Immature natural killer cell (primary cell): Measurements from ENCODE around the gene TCP11L2. TPM values are rescaled to one million over a fixed set of nuclear protein-coding genes. Genes with fewer than 3 reads are reported as not detected.
"Not testable (repeated sequence)": the region's sequence is repeated elsewhere in the genome, so short reads cannot be mapped to it uniquely, and the experiment has no call there.

Experiments
- DNase-seq, 3 donors: peaks; one replicate each; pipeline ENCODE4 v3.0.0; 2022; ENCODE audit warnings: mixed read lengths in 1 of 3
- H3K27ac Mint-ChIP-seq, 6 donors: one replicate each; pipeline ENCODE4 v1.8.0; 2020; ENCODE audit warnings: mixed read lengths in 6 of 6, mild to moderate bottlenecking in 5 of 6, inconsistent platforms in 4 of 6, moderate library complexity in 3 of 6
- H3K27me3 Mint-ChIP-seq, 3 donors: one replicate each; pipeline ENCODE4 v1.8.0; 2020 to 2021; ENCODE audit warnings: low read depth in 3 of 3, mild to moderate bottlenecking in 3 of 3, mixed read lengths in 3 of 3, moderate library complexity in 3 of 3, inconsistent platforms in 1 of 3
- H3K36me3 Mint-ChIP-seq, 3 donors: one replicate each; pipeline ENCODE4 v1.8.0; 2020; ENCODE audit warnings: mixed read lengths in 3 of 3, inconsistent platforms in 2 of 3, mild to moderate bottlenecking in 2 of 3
- H3K4me1 Mint-ChIP-seq, 2 donors: one replicate each; pipeline ENCODE4 v1.8.0; 2020; ENCODE audit warnings: inconsistent platforms in 2 of 2, mild to moderate bottlenecking in 2 of 2, mixed read lengths in 2 of 2, moderate library complexity in 1 of 2
- H3K4me3 Mint-ChIP-seq, 5 donors: one replicate each; pipeline ENCODE4 v1.8.0; 2020; ENCODE audit warnings: mild to moderate bottlenecking in 5 of 5, mixed read lengths in 5 of 5, inconsistent platforms in 3 of 5, moderate library complexity in 3 of 5
- H3K9me3 Mint-ChIP-seq, 6 donors: one replicate each; pipeline ENCODE4 v1.8.0; 2020; ENCODE audit warnings: mild to moderate bottlenecking in 6 of 6, mixed read lengths in 6 of 6, inconsistent platforms in 4 of 6, moderate library complexity in 3 of 6
- polyA plus RNA-seq, 3 donors: library from polyadenylated mRNA; unstranded; fragments of 300-500 nt; fragmentation: Illumina TruSeq; gene quantifications; one replicate each; pipeline ENCODE4 v1.2.3, GENCODE V29; 2021

The TCP11L2 gene
- polyA plus RNA-seq, 3 donors from 2014 or later = 11.0 to 20.4 (median 18.1) TPM

- Mint-ChIP-seq H3K27me3 (peaks cover 0 to 3% (median 0%) of the 10 kb centered on the region in 3 donors), H3K9me3 (no peaks in the 10 kb centered on the region), H3K4me3 (no peak overlapping the region), H3K36me3 (peaks cover 8 to 12% (median 11%) of the 10 kb centered on the region in 3 donors), H3K27ac (peak overlapping the region in 1 of 6 donors; percentile 51), H3K4me1 (no peaks in the 10 kb centered on the region)
- no peak for DNase-seq
These were observed 45.9 kb downstream of the TCP11L2 start for GRCh38 chr12:106348411-106348810.

DNA sequence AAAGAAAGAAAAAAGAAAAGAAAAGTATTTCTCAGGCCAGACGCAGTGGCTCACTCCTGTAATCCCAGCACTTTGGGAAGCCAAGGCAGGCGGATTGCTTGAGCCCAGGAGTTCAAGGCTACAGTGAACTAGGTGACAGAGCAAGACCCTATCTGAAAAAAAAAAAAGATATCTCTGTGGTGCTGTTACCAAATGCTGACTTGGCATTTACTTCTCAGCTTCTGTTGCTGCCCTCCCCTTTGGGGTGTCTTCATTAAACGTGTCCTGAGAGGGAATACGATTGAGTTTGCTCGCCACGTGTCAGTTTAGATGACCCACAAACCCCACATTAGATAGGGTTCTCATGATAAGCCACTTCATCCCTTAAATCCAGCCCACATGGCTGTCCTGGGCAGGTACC is 50.6 kb downstream of the TCP11L2 start:
- Mint-ChIP-seq H3K9me3 (no peaks in the 10 kb centered on the region), H3K27me3 (peaks cover 8 to 12% (median 8%) of the 10 kb centered on the region in 3 donors)

GRCh38 chr12:106357549-106358395 is 55.2 kb downstream of the TCP11L2 start, which contains the start of gene POLR3B:
Gene POLR3B (plus strand): TSS chr12:106357748. CDS start chr12:106357880, 132 bp downstream.
- Mint-ChIP-seq H3K4me1 (peaks cover 17 to 19% of the 10 kb centered on the region in 2 donors), H3K9me3 (no peaks in the 10 kb centered on the region), H3K27me3 (peaks cover 12 to 13% (median 12%) of the 10 kb centered on the region in 3 donors), H3K4me3 (peak within 1 kb of the TSS; percentile 91 to 95 (median 94)), H3K36me3 (no peaks in the 10 kb centered on the region), H3K27ac (peak within 1 kb of the TSS; percentile 75 to 91 (median 88))
- DNase-seq = peak; percentile 97

More for the DNA sequence above, 50.6 kb downstream of the TCP11L2 start:
- H3K4me1 Mint-ChIP-seq = peaks cover 10 to 13% of the 10 kb centered on the region in 2 donors
- no peak overlapping the region for H3K27ac Mint-ChIP-seq
- peaks cover 3 to 7% (median 4%) of the 10 kb centered on the region in 3 donors for H3K36me3 Mint-ChIP-seq
- DNase-seq = no peak
- no peak overlapping the region for H3K4me3 Mint-ChIP-seq

DNA sequence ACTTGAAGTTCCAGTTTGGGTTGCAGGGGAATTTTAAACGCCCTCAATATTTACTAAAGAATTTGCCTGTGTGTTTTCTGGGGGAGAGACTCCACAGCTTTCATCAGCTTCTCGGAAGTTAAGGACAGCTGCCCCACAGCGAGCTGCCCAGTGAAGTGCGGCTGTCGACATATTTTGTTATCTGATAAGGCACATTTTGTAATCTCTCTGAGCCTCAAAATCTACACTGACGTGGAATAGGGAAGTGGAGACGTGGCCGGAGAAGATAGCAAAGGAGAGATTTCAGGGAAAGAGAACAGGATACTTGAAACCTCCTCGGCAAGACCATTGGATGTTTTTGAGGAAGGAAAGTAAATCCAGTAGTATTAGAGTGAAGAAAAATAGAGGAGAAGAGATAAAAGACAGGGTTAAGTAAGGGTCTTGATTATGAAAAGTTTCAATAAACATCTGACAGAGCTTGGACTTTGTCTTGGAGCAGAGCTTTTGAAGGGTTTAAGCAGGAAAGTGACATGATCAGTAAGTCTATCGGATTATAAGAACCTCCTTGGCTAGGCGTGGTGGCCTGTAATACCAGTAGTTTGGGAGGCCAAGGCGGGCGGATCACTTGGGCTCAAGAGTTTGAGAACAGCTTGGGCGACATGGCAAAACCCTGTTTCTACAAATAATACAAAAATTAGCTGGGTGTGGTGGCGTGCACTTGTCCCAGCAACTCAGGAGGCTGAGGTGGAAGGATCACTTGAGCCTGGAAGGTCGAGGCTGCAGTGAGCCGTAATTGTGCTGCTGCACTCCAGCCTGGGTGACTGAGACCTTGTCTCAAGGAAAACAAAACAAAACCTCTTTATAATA is 56.1 kb downstream of the TCP11L2 start:
- H3K9me3 Mint-ChIP-seq = no peaks in the 10 kb centered on the region
- peaks cover 17 to 19% of the 10 kb centered on the region in 2 donors for H3K4me1 Mint-ChIP-seq
- peak overlapping the region; percentile 91 to 95 (median 94) for H3K4me3 Mint-ChIP-seq
- no peak for DNase-seq
- H3K27ac Mint-ChIP-seq = peak overlapping the region; percentile 75 to 91 (median 88)
- no peaks in the 10 kb centered on the region for H3K36me3 Mint-ChIP-seq
- peaks cover 12 to 13% (median 12%) of the 10 kb centered on the region in 3 donors for H3K27me3 Mint-ChIP-seq

DNA sequence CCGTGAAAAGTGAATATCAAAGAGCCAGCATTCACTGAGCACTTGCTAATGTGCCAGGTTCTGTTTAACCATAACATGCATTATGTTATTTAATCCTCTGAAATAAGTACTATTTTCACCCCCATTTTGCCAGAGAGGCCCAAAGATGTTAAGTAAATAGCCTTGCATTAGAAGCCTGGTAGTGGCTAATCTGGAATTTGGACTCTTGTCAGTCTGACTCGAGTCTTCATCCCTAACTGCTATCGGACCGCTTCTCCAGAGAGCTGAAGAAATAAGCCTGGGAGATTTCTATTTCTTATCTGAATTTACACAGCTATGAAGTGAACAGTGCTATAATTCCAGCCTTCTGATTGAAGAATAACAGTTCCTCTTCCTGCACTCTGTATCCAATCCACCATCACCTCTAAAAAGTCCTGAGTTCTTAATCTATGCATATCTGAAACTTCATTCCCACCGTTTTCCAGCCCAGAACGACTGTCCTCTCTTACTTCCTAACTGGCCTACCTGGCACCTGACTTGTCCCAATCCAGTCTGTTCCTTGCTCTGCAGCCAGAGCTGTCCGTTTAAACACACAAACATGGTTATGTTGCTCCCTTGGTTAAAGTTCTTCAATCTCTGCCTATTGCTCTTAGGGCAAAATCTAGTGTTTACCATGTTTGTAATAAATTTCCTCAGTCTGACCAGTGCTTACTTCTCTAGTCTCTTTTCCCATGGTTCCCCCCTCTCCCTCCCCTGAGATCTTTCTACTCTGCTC is 57.3 kb downstream of the TCP11L2 start:
- no peak for DNase-seq
- peaks cover 12 to 13% (median 12%) of the 10 kb centered on the region in 3 donors for H3K27me3 Mint-ChIP-seq
- no peaks in the 10 kb centered on the region for H3K9me3 Mint-ChIP-seq
- no peaks in the 10 kb centered on the region for H3K36me3 Mint-ChIP-seq
- no peak overlapping the region for H3K27ac Mint-ChIP-seq
- H3K4me1 Mint-ChIP-seq = peaks cover 17 to 19% of the 10 kb centered on the region in 2 donors
- no peak overlapping the region for H3K4me3 Mint-ChIP-seq

DNA sequence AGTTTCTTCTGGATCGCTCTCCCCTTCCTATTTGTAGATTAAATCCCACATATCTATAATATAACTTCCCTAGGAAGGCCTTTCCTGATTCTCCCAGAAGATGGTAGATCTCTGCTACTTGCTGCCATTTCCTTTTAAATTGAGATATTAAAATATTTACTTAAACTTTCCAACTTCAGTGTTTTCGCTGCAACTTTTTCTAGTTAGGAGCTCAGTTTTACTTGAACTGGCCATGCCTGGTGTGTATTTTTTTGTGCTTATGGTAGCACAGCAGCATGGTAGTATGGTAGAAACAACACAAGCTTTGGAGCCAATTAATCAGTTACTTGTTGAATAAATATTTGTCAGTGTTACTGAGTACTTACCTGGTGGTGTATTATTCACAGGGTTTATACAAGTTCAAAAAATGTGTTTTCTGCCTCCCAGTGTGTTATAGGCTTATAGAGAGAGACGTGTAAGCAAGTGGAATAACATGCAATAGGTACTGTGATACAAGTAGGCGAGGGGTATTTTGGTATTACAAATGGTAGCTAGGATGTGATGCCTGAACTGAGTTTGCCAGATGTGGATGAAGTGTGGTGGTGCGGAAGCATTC is 58.0 kb downstream of the TCP11L2 start:
- H3K27me3 Mint-ChIP-seq = peaks cover 12 to 13% (median 12%) of the 10 kb centered on the region in 3 donors
- H3K9me3 Mint-ChIP-seq = no peaks in the 10 kb centered on the region
- no peaks in the 10 kb centered on the region for H3K36me3 Mint-ChIP-seq
- H3K4me3 Mint-ChIP-seq = no peak overlapping the region
- peaks cover 17 to 19% of the 10 kb centered on the region in 2 donors for H3K4me1 Mint-ChIP-seq
- DNase-seq = no peak
- H3K27ac Mint-ChIP-seq = no peak overlapping the region

DNA sequence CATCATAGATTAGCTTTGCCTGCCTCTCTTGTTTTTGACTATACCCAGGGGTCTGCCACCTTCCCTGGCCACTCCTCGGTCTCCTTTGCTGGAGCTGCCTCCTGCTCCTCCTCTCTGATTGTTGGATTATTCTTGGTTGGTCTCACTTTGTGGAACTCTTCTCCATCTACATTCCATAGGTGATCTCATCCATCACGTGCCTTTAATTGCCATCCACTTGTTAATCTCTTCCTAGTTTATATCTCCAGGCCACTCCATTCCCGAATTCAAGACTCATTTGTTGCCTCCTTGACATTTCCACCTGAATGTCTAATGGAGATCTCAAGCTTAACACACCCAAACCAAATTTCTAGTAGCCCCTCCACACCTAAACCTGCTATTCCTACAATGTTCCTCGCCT is 60.4 kb downstream of the TCP11L2 start:
- H3K27ac Mint-ChIP-seq = no peak overlapping the region
- H3K4me3 Mint-ChIP-seq = no peak overlapping the region
- no peak for DNase-seq
- peaks cover 0 to 7% (median 4%) of the 10 kb centered on the region in 3 donors for H3K36me3 Mint-ChIP-seq
- H3K9me3 Mint-ChIP-seq = no peaks in the 10 kb centered on the region
- peaks cover 6% of the 10 kb centered on the region in 3 donors for H3K27me3 Mint-ChIP-seq
- peaks cover 9% of the 10 kb centered on the region in 2 donors for H3K4me1 Mint-ChIP-seq

GRCh38 chr12:106364261-106364660 is 61.7 kb downstream of the TCP11L2 start:
- Mint-ChIP-seq H3K4me3 (no peak overlapping the region), H3K27ac (no peak overlapping the region), H3K9me3 (no peaks in the 10 kb centered on the region), H3K27me3 (no peaks in the 10 kb centered on the region), H3K4me1 (no peaks in the 10 kb centered on the region), H3K36me3 (peaks cover 3 to 13% (median 4%) of the 10 kb centered on the region in 3 donors)
- no peak for DNase-seq

DNA sequence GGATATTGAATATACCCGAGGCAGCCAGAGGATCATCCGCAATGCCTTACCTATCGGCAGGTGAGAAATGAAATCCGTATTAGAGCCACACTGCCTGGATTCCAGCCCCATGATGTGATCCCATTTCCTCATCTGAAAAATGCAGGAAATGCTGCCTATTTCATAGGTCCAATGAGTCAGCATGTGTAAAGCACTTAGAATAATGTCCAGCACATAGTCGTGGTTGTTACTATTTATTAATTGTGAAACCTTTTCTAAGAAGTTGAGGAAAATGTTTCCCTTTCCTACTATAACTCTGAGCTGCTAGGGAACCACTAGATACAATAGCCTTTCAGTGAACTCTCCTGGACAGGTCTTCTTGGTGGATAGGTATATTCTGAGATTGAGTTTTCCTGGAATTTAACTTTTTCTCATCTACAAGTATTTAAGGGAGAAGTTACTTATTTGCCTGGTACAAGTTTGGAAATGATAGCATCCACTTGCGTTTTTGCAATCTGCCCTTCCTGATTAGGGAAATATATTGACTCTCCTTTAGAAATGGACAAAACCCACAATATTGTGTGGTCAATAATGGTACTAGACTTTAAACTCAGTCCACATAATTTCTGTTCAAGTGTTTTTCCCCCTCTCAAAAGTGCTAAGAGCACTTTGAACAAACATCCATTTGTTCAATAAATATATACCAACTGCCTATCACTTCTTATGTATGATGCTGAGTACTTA is 67.3 kb downstream of the TCP11L2 start:
- Mint-ChIP-seq H3K9me3 (no peaks in the 10 kb centered on the region), H3K27me3 (peaks cover 0 to 2% (median 0%) of the 10 kb centered on the region in 3 donors), H3K4me1 (no peaks in the 10 kb centered on the region), H3K4me3 (no peak overlapping the region), H3K27ac (no peak overlapping the region), H3K36me3 (peaks cover 21 to 46% (median 28%) of the 10 kb centered on the region in 3 donors)
- DNase-seq = no peak

DNA sequence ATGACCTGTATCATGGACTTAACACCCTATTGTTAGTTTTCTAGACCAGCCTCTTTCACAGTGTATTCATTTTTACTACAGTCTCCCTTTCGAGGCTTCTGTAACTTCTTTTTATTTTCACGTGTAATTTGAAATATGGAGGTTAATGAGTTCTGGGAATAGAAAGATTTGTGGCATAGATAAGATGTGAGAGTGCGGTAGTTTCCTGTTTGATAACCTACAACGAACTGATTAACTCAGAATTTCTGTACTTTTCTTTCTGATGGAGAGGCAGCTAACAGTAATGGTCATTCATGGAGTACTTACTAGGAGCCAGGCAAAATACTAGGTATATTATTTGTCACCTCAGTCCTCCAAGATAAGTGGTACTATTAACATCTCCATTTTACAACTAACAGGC is 76.3 kb downstream of the TCP11L2 start:
- DNase-seq = no peak
- Mint-ChIP-seq H3K4me3 (no peak overlapping the region), H3K4me1 (peaks cover 0 to 8% of the 10 kb centered on the region in 2 donors), H3K9me3 (no peaks in the 10 kb centered on the region), H3K36me3 (peaks cover 37 to 66% (median 49%) of the 10 kb centered on the region in 3 donors), H3K27me3 (peaks cover 0 to 1% (median 0%) of the 10 kb centered on the region in 3 donors), H3K27ac (peak overlapping the region in 1 of 6 donors; percentile 3)

GRCh38 chr12:106380954-106381353 is 78.4 kb downstream of the TCP11L2 start:
- H3K9me3 Mint-ChIP-seq = no peaks in the 10 kb centered on the region
- H3K4me1 Mint-ChIP-seq = peaks cover 0 to 8% of the 10 kb centered on the region in 2 donors
- H3K4me3 Mint-ChIP-seq = no peak overlapping the region
- H3K27ac Mint-ChIP-seq = no peak overlapping the region
- H3K27me3 Mint-ChIP-seq = peaks cover 0 to 1% (median 0%) of the 10 kb centered on the region in 3 donors
- H3K36me3 Mint-ChIP-seq = peaks cover 26 to 50% (median 34%) of the 10 kb centered on the region in 3 donors
- no peak for DNase-seq

- H3K4me1 Mint-ChIP-seq, H3K27ac Mint-ChIP-seq, H3K4me3 Mint-ChIP-seq, H3K9me3 Mint-ChIP-seq, DNase-seq, H3K27me3 Mint-ChIP-seq: not testable (repeated sequence)
- peaks cover 20 to 42% (median 29%) of the 10 kb centered on the region in 3 donors for H3K36me3 Mint-ChIP-seq
These were observed 79.3 kb downstream of the TCP11L2 start for GRCh38 chr12:106381866-106382265.
